Mesothelial cell of epicardium (in vitro differentiated cells): Measurements from ENCODE around the gene RBM15. TPM values are rescaled to one million over a fixed set of nuclear protein-coding genes. Genes with fewer than 3 reads are reported as not detected.
A peak's percentile ranks its signal among the peaks of the same experiment; 100 is the strongest.

Experiments
- DNase-seq, 2 experiments: peaks; one replicate each; pipeline ENCODE4 v3.0.0; 2021; ENCODE audit warnings: low spot score in 2 of 2; ENCODE audit not compliant: unreplicated experiment in 2 of 2
- H3K27ac Mint-ChIP-seq: 2 replicates; pipeline ENCODE4 v1.8.0; 2021; ENCODE audit warnings: mixed read lengths
- H3K27me3 Mint-ChIP-seq: 2 replicates; pipeline ENCODE4 v1.8.0; 2021; ENCODE audit warnings: low read depth, mixed read lengths
- H3K36me3 Mint-ChIP-seq: 2 replicates; pipeline ENCODE4 v1.8.0; 2021; ENCODE audit warnings: mixed read lengths
- H3K4me1 Mint-ChIP-seq: 2 replicates; pipeline ENCODE4 v1.8.0; 2021; ENCODE audit warnings: mixed read lengths
- H3K4me3 Mint-ChIP-seq: 2 replicates; pipeline ENCODE4 v1.8.0; 2021; ENCODE audit warnings: mild to moderate bottlenecking, moderate library complexity, mixed read lengths
- H3K9me3 Mint-ChIP-seq: 2 replicates; pipeline ENCODE4 v1.8.0; 2021; ENCODE audit warnings: mixed read lengths
- total RNA-seq: library from RNA; stranded (reverse); gene quantifications from 3 replicates; pipeline ENCODE4 v1.2.1, GENCODE V29; 2021
- TF ChIP-seq, protein P1 (sequence below): fragments of 200-600 bp; sonication (generic); IDR thresholded peaks from one replicate; pipeline ENCODE4 v1.5.0; 2021; ENCODE audit warnings: antibody characterized with exemption; ENCODE audit not compliant: unreplicated experiment

Gene RBM15
- total RNA-seq, 1 donor from 2014 or later: 41.0 TPM

DNA sequence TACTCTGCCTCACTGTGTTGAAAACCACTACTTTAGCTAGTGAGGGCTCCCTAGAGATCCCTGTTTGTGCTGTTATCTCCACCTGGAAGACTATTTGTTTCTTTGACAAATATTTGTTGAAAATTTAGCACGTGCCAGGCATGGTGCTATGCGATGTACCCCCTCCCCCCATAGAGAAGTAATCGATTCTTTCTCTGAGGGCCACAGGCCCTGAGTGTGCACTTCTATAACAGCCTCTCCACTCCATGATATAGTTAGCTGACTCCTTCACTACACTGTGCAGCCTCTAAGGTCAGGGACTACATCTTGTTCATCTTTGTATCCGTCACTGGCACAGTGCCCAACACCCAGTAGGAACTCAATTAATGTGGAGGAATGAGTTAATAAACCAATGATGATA lies 17.3 kb upstream of the RBM15 start:
- Mint-ChIP-seq H3K27me3 (peaks cover 3% of the 10 kb centered on the region), H3K4me1 (peaks cover 5% of the 10 kb centered on the region), H3K9me3 (peaks cover 3% of the 10 kb centered on the region), H3K36me3 (no peaks in the 10 kb centered on the region), H3K4me3 (no peak overlapping the region), H3K27ac (no peak overlapping the region)
- DNase-seq: no peak
- TF ChIP-seq, protein P1, sequence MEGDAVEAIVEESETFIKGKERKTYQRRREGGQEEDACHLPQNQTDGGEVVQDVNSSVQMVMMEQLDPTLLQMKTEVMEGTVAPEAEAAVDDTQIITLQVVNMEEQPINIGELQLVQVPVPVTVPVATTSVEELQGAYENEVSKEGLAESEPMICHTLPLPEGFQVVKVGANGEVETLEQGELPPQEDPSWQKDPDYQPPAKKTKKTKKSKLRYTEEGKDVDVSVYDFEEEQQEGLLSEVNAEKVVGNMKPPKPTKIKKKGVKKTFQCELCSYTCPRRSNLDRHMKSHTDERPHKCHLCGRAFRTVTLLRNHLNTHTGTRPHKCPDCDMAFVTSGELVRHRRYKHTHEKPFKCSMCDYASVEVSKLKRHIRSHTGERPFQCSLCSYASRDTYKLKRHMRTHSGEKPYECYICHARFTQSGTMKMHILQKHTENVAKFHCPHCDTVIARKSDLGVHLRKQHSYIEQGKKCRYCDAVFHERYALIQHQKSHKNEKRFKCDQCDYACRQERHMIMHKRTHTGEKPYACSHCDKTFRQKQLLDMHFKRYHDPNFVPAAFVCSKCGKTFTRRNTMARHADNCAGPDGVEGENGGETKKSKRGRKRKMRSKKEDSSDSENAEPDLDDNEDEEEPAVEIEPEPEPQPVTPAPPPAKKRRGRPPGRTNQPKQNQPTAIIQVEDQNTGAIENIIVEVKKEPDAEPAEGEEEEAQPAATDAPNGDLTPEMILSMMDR: no peak

DNA sequence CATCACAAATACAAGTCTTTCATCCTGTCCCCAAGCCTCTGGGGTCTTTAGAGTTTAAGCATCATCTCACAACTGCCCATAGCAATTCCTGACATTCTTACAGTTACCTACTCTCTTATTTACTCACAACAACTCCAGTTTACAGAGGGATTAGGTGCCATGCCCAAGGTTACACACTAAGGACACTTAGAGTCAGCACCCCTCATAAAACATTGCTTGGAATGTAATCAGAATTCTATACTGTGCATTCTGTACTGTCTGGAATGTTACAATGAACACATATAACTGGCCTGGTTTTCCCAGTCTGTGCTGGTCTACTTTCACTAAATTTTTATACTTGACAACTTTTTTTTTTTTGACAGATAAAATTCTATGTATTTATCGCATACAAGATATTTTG lies 14.5 kb upstream of the RBM15 start:
- H3K4me3 Mint-ChIP-seq: no peak overlapping the region
- peaks cover 5% of the 10 kb centered on the region for H3K4me1 Mint-ChIP-seq
- peaks cover 1% of the 10 kb centered on the region for H3K27me3 Mint-ChIP-seq
- TF ChIP-seq, protein P1: no peak
- no peaks in the 10 kb centered on the region for H3K36me3 Mint-ChIP-seq
- no peak for DNase-seq
- H3K27ac Mint-ChIP-seq: no peak overlapping the region
- H3K9me3 Mint-ChIP-seq: peaks cover 8% of the 10 kb centered on the region

DNA sequence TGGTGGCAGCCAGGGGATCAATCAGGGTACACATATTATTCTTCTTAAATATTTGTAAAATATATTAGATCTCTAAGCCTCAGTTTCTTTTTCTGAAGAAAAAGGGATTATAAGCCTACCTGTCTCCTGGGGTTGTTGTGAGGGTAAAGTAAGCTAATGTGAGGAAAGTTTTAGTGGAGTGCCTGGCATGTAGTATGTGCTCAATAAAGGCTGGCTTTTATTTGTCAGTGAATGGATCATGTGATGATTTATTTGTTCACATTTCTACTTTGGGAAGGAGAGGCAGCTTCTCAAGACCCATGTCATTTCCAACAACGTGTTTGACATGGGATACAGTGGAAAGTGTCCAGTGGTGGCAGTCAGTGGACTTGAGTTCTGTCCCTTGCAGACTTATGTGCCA lies 12.4 kb upstream of the RBM15 start:
- no peak for DNase-seq
- H3K9me3 Mint-ChIP-seq: peaks cover 7% of the 10 kb centered on the region
- no peaks in the 10 kb centered on the region for H3K27me3 Mint-ChIP-seq
- H3K4me1 Mint-ChIP-seq: peaks cover 5% of the 10 kb centered on the region
- no peaks in the 10 kb centered on the region for H3K36me3 Mint-ChIP-seq
- H3K27ac Mint-ChIP-seq: no peak overlapping the region
- TF ChIP-seq, protein P1: no peak
- H3K4me3 Mint-ChIP-seq: no peak overlapping the region

DNA sequence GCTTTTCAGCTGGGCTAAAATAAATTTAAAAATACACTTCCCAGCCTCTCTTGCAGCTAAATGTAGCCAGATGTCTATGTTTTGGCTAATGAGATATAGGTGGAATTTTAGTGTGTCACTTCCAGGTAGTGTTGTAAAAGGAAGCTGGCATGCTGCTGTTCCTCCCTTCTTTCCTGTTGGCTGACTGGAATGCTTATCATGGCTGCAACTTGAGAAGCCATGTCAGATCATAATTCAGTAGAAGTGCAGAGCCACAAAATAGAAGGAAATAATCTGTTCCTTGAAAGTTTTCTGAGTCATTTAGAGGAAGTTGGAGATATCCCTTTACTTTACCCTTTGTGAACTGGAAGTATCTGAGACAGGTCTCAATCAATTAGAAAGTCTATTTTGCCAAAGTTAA lies 10.9 kb upstream of the RBM15 start:
- no peaks in the 10 kb centered on the region for H3K36me3 Mint-ChIP-seq
- no peak for DNase-seq
- no peak overlapping the region for H3K27ac Mint-ChIP-seq
- no peak overlapping the region for H3K4me3 Mint-ChIP-seq
- H3K4me1 Mint-ChIP-seq: peaks cover 5% of the 10 kb centered on the region
- H3K9me3 Mint-ChIP-seq: peaks cover 7% of the 10 kb centered on the region
- no peaks in the 10 kb centered on the region for H3K27me3 Mint-ChIP-seq
- TF ChIP-seq, protein P1: no peak

DNA sequence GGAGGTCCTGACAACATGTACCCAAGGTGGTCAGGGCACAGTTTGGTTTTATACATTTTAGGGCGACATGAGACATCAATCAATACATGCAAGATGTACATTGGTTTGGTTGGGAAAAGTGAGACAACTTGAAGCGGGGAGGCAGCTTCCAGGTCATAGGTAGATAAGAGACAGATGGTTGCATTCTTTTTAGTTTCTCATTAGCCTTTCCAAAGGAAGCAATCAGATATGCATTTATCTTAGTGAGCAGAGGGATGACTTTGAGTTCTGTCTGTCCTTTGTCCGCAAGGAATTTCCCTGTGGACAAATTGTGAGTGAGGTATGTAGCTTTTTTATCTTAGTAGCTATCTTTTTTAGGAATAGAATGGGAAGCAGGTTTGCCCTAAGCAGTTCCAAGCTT lies 10.5 kb upstream of the RBM15 start:
- Mint-ChIP-seq H3K27ac (no peak overlapping the region), H3K9me3 (peaks cover 7% of the 10 kb centered on the region), H3K27me3 (no peaks in the 10 kb centered on the region), H3K4me1 (peaks cover 5% of the 10 kb centered on the region), H3K4me3 (no peak overlapping the region), H3K36me3 (no peaks in the 10 kb centered on the region)
- TF ChIP-seq, protein P1: no peak
- DNase-seq: no peak

DNA sequence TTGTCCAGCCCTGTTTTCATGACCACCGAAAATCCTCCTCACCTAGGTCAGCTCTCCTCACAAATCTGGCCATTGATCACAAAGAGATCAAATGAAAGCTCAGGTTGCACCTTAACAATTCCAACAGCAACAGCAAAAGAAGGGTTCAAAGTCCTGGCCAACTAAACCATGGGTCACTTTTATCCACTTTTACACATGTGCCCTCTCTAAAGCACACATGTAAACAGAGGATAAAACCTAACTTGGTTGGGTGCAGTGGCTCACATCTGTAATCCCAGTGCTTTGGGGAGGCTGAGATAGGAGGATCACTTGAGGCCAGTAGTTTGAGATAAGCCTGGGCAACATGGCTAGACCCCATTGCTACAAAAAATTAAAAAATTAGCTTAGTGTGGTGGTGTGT lies 3.9 kb upstream of the RBM15 start:
- peak overlapping the region; percentile 88 for H3K27ac Mint-ChIP-seq
- no peak overlapping the region for H3K4me3 Mint-ChIP-seq
- TF ChIP-seq, protein P1: no peak
- H3K4me1 Mint-ChIP-seq: peaks cover 26% of the 10 kb centered on the region
- no peaks in the 10 kb centered on the region for H3K36me3 Mint-ChIP-seq
- no peak for DNase-seq
- no peaks in the 10 kb centered on the region for H3K27me3 Mint-ChIP-seq
- H3K9me3 Mint-ChIP-seq: no peaks in the 10 kb centered on the region
